Stimulated activated CD8-positive, alpha-beta memory T cell treated with anti-CD3 and anti-CD28 coated beads, Interleukin-4, amount 100 ng/mL, for 48 hours (primary cell): Measurements from ENCODE around the gene ZNF771.
A peak's percentile ranks its signal among the peaks of the same experiment; 100 is the strongest.
"Not testable (repeated sequence)": the region's sequence is repeated elsewhere in the genome, so short reads cannot be mapped to it uniquely, and the experiment has no call there.

Experiments used
- DNase-seq: peaks from one replicate; pipeline ENCODE4 v3.0.0-alpha.2; 2020

The ZNF771 gene

GRCh38 chr16:30376461-30376902 lies 30.9 kb upstream of the ZNF771 start:
- DNase-seq = no peak

- no peak for DNase-seq
These were observed 30.2 kb upstream of the ZNF771 start for GRCh38 chr16:30377050-30377811.

- peak; percentile 91 for DNase-seq
These were observed 29.6 kb upstream of the ZNF771 start for GRCh38 chr16:30377812-30378235.

- peak; percentile 100 for DNase-seq
These were observed 28.9 kb upstream of the ZNF771 start for GRCh38 chr16:30378236-30379157.

- DNase-seq = no peak
These were observed 28.1 kb upstream of the ZNF771 start for GRCh38 chr16:30379158-30379783.

GRCh38 chr16:30380072-30380802 lies 27.2 kb upstream of the ZNF771 start:
- no peak for DNase-seq

- DNase-seq = no peak
These were observed 26.6 kb upstream of the ZNF771 start for GRCh38 chr16:30380803-30381208.

- peak; percentile 62 for DNase-seq
These were observed 25.9 kb upstream of the ZNF771 start for GRCh38 chr16:30381291-30382041.

- peak; percentile 84 for DNase-seq
These were observed 25.1 kb upstream of the ZNF771 start, which contains the start of gene SEPTIN1 for GRCh38 chr16:30382111-30382881. SEPTIN1 (minus strand) TSS chr16:30382561; CDS start chr16:30382542, 19 bp downstream.

GRCh38 chr16:30383521-30383920 lies 23.9 kb upstream of the ZNF771 start:
- no peak for DNase-seq

GRCh38 chr16:30394592-30395154 lies 12.7 kb upstream of the ZNF771 start:
- no peak for DNase-seq

- peak; percentile 71 for DNase-seq
These were observed 12.0 kb upstream of the ZNF771 start, which contains the start of gene ZNF48 for GRCh38 chr16:30395155-30395991. ZNF48 (plus strand) TSS chr16:30395420; CDS start chr16:30395795, 375 bp downstream.

- DNase-seq = no peak
These were observed 11.3 kb upstream of the ZNF771 start for GRCh38 chr16:30395992-30396585.

- not testable (repeated sequence) for DNase-seq
These were observed 10.8 kb upstream of the ZNF771 start for GRCh38 chr16:30396627-30397026.

GRCh38 chr16:30397056-30397455 lies 10.3 kb upstream of the ZNF771 start:
- DNase-seq = no peak

- no peak for DNase-seq
These were observed 9.4 kb upstream of the ZNF771 start for GRCh38 chr16:30397776-30398660.

GRCh38 chr16:30398661-30399434 lies 8.6 kb upstream of the ZNF771 start:
- no peak for DNase-seq
